NCI-H748 treated with DMSO at 0.1 percent for 48 hours (cell line): ENCODE results near the gene ZFAND2A.
"Not testable (repeated sequence)": the region's sequence is repeated elsewhere in the genome, so short reads cannot be mapped to it uniquely, and the experiment has no call there.

Source experiments
- DNase-seq: peaks from one replicate; lab custom pipeline; 2025; lab: John Stamatoyannopoulos, UW

ZFAND2A gene

DNA sequence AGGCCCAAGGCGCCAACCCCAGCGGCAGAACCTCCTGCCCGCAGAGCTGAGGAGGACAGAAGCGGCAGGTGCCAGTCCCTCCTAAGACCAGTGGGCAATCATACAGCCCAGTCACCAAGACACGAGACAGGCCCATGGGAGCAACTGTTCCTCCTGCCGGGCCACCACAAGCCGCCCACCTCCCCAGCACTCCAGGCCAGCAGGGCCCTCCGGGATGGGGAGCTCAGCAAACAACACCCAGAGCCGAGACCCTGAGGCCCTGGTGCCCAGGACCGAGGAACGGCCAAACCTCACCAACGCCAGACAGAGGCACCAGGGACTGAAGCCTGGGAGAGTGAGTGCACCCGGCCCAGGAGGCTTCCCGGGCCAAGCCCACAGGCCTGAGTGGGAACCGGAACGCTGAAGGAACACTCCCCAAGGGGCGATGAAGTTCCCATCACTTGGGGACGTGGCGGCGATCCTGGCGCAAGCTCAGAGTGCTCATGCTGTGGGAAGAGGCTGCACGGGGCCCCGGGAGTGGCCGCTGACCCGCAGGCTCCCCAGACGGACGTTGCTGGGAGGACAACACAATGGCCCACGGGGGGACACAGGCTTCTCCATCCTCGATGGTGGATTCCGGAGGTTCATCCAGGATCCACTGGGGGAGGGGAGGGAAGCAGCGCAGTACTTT, 37.0 kb downstream of the ZFAND2A start:
- DNase-seq: no peak

DNA sequence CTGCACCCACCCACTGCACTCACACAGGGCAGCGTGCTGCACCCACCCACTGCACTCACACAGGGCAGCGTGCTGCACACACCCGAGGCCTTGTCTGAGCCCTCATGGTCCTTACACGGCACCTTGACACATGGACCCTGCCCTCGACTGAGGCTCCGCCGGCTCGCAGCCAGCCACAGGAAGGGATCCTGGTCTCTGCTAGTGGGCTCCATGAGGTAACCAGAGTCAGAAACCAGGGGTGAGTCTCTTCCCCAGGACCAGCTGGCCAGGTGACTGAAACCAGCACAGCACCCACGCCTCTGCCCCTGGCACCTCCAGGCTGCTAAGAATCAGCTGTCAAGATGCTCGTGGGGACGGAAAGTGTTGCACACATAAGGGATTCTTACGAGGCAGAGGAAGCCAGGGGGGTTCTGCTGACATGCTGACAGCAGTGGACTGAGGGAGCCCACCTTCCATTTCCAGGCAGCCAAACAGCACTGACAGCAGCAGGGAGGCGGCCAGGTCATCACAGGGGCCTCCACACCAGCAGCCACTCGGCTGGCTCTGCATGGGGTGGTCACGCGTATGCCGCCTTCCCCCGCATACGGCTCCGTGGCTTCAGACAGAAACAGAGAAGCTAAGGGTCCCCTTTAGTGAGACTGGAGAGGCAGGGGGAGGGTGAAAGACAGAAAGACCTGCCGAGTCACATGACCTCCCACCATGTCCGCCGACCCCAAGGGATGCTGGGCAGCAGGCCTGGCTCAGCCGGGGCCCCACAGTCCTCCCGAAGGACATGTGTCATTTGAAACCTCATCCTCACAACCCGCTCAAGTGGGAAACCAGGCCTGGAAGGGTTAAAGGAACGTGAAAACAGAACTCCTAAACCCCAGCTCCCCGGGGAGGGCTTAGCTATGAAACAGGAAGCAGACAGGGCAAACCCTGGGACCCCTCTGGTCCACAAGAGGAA, 37.8 kb downstream of the ZFAND2A start:
- no peak for DNase-seq

GRCh38 chr7:1121476-1121875, 38.5 kb downstream of the ZFAND2A start:
- DNase-seq: no peak

DNA sequence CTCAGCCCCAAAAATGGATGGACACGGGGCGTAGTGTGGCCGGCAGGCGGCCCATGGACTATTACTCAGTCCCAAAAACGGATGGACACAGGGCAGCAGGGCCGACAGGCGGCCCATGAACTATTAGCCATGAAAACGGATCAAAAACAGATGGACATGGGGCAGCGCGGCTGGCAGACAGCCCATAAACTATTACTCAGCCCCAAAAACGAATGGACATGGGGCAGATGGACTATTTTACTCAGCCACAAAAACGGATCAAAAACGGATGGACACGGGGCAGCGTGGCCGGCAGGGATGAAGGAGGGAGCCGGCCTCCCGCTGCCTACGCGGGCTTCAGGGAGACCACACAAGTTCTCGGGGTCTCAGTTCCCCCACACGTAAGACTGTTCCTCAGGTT, 39.2 kb downstream of the ZFAND2A start:
- DNase-seq: no peak

- no peak for DNase-seq
Measured at GRCh38 chr7:1119201-1119600, 40.8 kb downstream of the ZFAND2A start.

- no peak for DNase-seq
Measured at GRCh38 chr7:1117321-1117928, 42.6 kb downstream of the ZFAND2A start.

DNA sequence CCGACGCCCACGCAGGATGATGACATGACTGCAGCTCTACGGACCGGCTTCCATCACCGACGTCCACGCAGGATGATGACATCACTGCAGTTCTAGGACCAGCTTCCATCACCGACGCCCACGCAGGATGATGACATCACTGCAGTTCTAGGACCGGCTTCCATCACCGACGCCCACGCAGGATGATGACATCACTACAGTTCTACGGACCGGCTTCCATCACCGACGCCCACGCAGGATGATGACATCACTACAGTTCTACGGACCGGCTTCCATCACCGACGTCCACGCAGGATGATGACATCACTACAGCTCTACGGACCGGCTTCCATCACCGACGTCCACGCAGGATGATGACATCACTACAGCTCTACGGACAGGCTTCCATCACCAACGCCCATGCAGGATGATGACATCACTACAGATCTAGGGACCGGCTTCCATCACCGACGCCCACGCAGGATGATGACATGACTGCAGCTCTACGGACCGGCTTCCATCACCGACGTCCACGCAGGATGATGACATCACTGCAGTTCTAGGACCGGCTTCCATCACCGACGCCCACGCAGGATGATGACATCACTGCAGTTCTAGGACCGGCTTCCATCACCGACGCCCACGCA, 43.5 kb downstream of the ZFAND2A start:
- not testable (repeated sequence) for DNase-seq

DNA sequence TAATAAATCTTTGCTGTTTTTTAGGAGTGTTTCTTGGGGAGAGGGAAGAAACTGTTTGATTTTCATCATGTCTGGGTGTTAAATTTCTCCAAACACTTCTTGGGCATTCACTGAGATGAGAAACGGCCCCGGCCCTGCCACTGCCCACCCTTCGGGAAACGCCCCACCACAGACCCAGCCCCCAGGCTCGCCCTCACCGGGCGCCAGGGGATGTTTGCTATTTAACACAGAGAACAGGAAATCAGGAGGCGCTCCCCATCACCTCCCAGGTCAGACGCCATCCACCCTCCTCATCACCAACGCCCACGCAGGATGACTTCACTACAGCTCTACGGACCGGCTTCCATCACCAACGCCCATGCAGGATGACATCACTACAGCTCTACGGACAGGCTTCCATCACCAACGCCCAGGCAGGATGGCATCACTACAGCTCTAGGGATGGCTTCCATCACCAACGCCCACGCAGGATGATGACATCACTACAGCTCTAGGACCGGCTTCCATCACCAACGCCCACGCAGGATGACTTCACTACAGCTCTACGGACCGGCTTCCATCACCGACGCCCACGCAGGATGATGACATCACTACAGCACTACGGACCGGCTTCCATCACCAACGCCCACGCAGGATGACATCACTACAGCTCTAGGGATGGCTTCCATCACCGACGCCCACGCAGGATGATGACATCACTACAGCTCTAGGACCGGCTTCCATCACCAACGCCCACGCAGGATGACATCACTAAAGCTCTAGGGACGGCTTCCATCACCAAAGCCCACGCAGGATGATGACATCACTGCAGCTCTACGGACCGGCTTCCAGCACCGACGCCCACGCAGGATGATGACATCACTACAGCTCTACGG, 44.6 kb downstream of the ZFAND2A start:
- DNase-seq: not testable (repeated sequence)

GRCh38 chr7:1114505-1114904, 45.5 kb downstream of the ZFAND2A start:
- no peak for DNase-seq

- no peak for DNase-seq
Measured at GRCh38 chr7:1114088-1114487, 45.9 kb downstream of the ZFAND2A start.

GRCh38 chr7:1113548-1113885, 46.5 kb downstream of the ZFAND2A start:
- no peak for DNase-seq

GRCh38 chr7:1112625-1113547, 47.1 kb downstream of the ZFAND2A start:
- DNase-seq: no peak

- DNase-seq: no peak
Measured at GRCh38 chr7:1112109-1112508, 47.9 kb downstream of the ZFAND2A start.

DNA sequence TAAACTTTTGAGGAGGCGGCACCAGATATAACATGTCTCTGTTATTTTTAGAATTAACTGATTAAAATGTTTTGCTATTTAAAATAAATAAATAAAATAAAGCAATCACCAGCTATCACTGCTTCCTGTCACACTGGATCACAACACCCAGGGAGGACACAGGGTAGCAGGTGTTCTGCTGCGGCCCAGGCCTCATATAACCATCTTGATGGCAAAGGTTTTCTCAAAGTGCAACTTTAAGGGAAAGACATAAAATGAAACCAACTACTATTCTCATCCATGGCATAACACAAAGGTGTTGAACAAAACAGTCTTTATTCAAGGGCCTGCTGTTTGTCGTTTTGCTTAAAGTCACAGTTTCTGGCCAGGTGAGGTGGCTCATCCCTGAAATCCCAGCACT, 48.8 kb downstream of the ZFAND2A start:
- no peak for DNase-seq

- no peak for DNase-seq
Measured at GRCh38 chr7:1110358-1110757, 49.6 kb downstream of the ZFAND2A start.

DNA sequence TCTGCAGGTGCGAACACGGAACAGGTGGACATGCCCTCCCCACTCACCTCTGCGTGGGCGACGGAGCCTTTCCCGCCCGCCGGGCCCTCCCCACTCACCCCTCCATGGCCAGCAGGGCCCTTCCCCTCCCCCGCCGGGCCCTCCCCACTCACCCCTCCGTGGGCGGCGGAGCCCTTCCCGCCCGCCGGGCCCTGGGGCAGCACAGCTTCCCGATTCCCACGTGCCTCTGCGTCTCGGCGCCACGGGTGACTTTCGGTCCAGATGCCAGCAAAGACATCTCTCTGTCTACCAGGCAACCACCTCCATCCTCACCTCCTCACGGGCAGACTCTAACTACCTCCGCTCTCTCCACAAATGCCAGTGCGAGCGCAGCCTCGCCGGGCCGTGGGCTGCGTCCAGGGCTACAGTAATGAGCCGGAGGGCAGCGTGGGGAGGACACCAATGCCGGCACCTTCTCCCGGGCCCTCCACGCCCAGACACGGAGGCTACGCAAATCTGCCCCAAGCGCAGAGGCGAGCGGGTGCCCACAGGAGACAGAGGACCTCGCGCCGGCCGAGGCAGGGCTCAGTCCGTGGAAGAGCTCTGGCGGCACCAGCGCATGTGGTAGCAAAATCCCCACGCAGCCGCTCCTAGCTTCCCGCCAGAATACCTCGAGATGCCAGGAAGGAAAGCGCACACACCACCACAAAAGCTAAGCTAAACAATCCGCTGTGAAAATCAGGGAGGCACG, 50.2 kb downstream of the ZFAND2A start:
- no peak for DNase-seq

GRCh38 chr7:1108264-1108920, 51.6 kb downstream of the ZFAND2A start:
- DNase-seq: no peak

- DNase-seq: no peak
Measured at GRCh38 chr7:1106793-1107421, 53.1 kb downstream of the ZFAND2A start.
